H1 (cell line): ENCODE data around the gene PRRC2A. TPM values are rescaled to one million over a fixed set of nuclear protein-coding genes. Genes with fewer than 3 reads are reported as not detected.

ENCODE experiments used
- CEBPB ChIP-seq: IDR thresholded peaks from 2 replicates; pipeline ENCODE4 v1.6.1; 2012; ENCODE audit warnings: low read depth, low read length
- CHD1 ChIP-seq: IDR thresholded peaks from 2 replicates; pipeline ENCODE4 v1.6.1; 2012; ENCODE audit warnings: low read depth, low read length, improper control_type of control experiment
- EP300 ChIP-seq, 2 experiments: IDR thresholded peaks; 1 replicate in 1 of 2; 2 replicates in 1 of 2; pipeline ENCODE4 v1.6.1; 2011 to 2012; ENCODE audit warnings: low read depth in 2 of 2, low read length in 2 of 2, mild to moderate bottlenecking in 2 of 2, borderline replicate concordance in 1 of 2, inconsistent platforms in 1 of 2, moderate library complexity in 1 of 2
- KDM1A ChIP-seq: fragments of 200-600, 300-600 bp; sonication (generic); IDR thresholded peaks from 2 replicates; pipeline ENCODE4 v1.7.1; 2016; ENCODE audit warnings: mild to moderate bottlenecking, low read length, borderline replicate concordance
- POLR2AphosphoS5 ChIP-seq: IDR thresholded peaks from 2 replicates; pipeline ENCODE4 v1.6.1; 2011; ENCODE audit warnings: low read depth, low read length
- POU5F1 ChIP-seq: IDR thresholded peaks from 2 replicates; pipeline ENCODE4 v1.6.1; 2011; ENCODE audit warnings: low read depth, mild to moderate bottlenecking, low read length, moderate library complexity
- RAD21 ChIP-seq, 2 experiments: IDR thresholded peaks in 1 of 2; conservative IDR thresholded peaks in 1 of 2; 2 replicates each; pipeline ENCODE4 v1.6.1; 2011; ENCODE audit warnings: low read depth in 2 of 2, low read length in 2 of 2, improper control_type of control experiment in 1 of 2, inconsistent platforms in 1 of 2, mild to moderate bottlenecking in 1 of 2, moderate library complexity in 1 of 2
- SIN3A ChIP-seq, 2 experiments: IDR thresholded peaks in 1 of 2; conservative IDR thresholded peaks in 1 of 2; 2 replicates each; pipeline ENCODE4 v1.6.1; 2011 to 2012; ENCODE audit warnings: low read length in 2 of 2, improper control_type of control experiment in 1 of 2, low read depth in 1 of 2, mild to moderate bottlenecking in 1 of 2
- SRF ChIP-seq: IDR thresholded peaks from 2 replicates; pipeline ENCODE4 v1.6.1; 2011; ENCODE audit warnings: mild to moderate bottlenecking, low read depth, low read length, moderate library complexity
- TEAD4 ChIP-seq: IDR thresholded peaks from 2 replicates; pipeline ENCODE4 v1.6.1; 2012; ENCODE audit warnings: low read depth, low read length, inconsistent platforms, mixed read lengths
- YY1 ChIP-seq: IDR thresholded peaks from 2 replicates; pipeline ENCODE4 v1.6.1; 2011; ENCODE audit warnings: low read depth, mild to moderate bottlenecking, low read length
- polyA plus RNA-seq, 7 experiments: library from polyadenylated mRNA; depleted of rRNA in 3 of 7; stranded (reverse) in 5 of 7; unstranded in 2 of 7; fragments of >200 nt in 5 of 7; fragments of 200-250 nt in 2 of 7; gene quantifications; 1 replicate in 5 of 7; 2 replicates in 1 of 7; 4 replicates in 1 of 7; pipeline versions ENCODE4 v1.2.1 to v1.2.3, GENCODE V29; 2011 to 2013; ENCODE audit warnings: missing spikeins in 2 of 7, mixed read lengths in 2 of 7
- total RNA-seq: library from RNA; stranded (reverse); fragmentation: NEBNext Ultra II Directional; extraction: Animal tissue kit (Norgen Biotek cat#: 25700); gene quantifications from 2 replicates; pipeline ENCODE4 v1.2.1, GENCODE V29; 2021
- TF ChIP-seq, protein P1 (sequence below): IDR thresholded peaks from 2 replicates; pipeline ENCODE4 v1.6.1; 2012; ENCODE audit warnings: inconsistent platforms

Gene PRRC2A
- total and polyA plus RNA-seq, 2 of the 8 experiments (the other 6 are each of a cell fraction or from before 2014, with no cell fraction given), result 118 to 300 TPM

DNA sequence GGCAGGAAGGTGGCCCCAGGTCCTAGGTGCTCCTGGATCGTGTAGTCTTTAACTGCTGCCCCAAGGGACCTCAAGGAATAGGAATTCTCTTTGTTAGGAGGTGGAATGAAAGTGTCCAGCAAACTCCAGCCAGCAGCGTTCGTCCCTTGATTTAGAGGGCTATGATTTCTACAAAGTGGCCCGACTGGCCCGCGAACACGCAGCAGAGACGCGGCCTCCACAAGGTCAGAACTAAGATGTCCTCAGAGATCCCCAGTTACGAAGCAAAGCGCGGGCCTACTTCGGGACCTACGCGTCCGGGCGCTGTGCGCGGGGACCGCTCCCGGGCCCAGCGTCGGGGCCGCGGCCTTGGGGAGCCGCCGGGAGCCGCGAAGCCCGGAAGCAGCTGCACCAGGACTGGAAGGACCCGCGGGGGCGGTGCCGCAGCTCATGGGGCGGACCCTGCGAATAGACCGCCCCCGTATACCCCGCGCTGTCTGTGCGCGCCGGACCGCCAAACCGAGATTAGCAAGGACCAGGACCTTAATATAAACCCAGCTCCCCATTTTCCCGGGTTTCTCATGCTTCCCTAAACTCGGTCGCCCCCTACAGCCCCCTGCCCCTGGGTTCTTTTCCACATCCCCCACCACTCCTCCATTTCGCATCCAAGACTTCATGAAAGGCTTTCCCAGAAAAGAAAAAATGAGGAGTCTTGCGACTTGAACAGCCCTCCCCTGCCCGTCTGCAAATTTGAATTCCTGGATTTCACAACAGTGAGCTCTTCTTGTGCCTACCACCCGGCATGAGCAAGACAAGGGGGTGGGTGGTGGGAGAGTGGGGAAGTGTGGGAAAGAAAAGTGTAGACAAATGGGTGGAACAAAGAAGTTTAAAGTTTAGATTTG, 40.1 kb downstream of the PRRC2A start, which contains the start of gene C6orf47 (continued):
- TF ChIP-seq SRF, result no peak
- TF ChIP-seq POLR2AphosphoS5, result peak; percentile 74; the same call in 1 of the 2 replicates
- TF ChIP-seq YY1, result peak; percentile 54; the same call in 1 of the 2 replicates
- TF ChIP-seq RAD21 (IDR thresholded peaks at IDR 0.05 in 1 of 2, conservative IDR thresholded peaks at IDR 0.05 in 1 of 2; ENCODE audit: low read depth in 2 of 2, low read length in 2 of 2), result peak in 1 of 2 experiments; percentile 3; a peak in 1 of 4 replicates
- no peak for TF ChIP-seq CHD1
- TF ChIP-seq POU5F1, result no peak
- TF ChIP-seq SIN3A (conservative IDR thresholded peaks at IDR 0.05 in 1 of 2, IDR thresholded peaks at IDR 0.05 in 1 of 2; ENCODE audit: low read depth in 1 of 2, low read length in 2 of 2), result peak; percentile 53 to 83; a peak in 2 of 4 replicates
- no peak for TF ChIP-seq TEAD4
- TF ChIP-seq, protein P1, sequence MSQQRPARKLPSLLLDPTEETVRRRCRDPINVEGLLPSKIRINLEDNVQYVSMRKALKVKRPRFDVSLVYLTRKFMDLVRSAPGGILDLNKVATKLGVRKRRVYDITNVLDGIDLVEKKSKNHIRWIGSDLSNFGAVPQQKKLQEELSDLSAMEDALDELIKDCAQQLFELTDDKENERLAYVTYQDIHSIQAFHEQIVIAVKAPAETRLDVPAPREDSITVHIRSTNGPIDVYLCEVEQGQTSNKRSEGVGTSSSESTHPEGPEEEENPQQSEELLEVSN, result no peak
- no peak for TF ChIP-seq EP300 (IDR thresholded peaks at IDR 0.05; ENCODE audit: borderline replicate concordance in 1 of 2, low read depth in 2 of 2, low read length in 2 of 2)
- TF ChIP-seq KDM1A, result no peak
- peak; percentile 68; the same call in 1 of the 2 replicates for TF ChIP-seq CEBPB
